IMR-90 (cell line): ENCODE results near the gene CDC73. TPM values are rescaled to one million over a fixed set of nuclear protein-coding genes. Genes with fewer than 3 reads are reported as not detected.

ENCODE experiments used
- ATAC-seq: fragments of 200-7000 bp; cut with Tn5 transposase; 2 replicates; pipeline ENCODE4 v1.9.1; 2020; ENCODE audit warnings: low read depth, mild to moderate bottlenecking, moderate library complexity
- BruUV-seq: library from RNA; stranded (reverse); fragments of 400-500 nt; replicated peaks from 2 replicates; lab custom pipeline; 2021; lab: Mats Ljungman, UMichigan
- CTCF ChIA-PET: fragments of 300-600 bp; formaldehyde crosslinking; extraction: SDS; loops from one replicate; lab custom pipeline; 2021; ENCODE audit warnings: antibody characterized with exemption; lab: Yijun Ruan, JAX
- POLR2A ChIA-PET: fragments of 300-600 bp; sonication (Branson Sonifier 250); formaldehyde crosslinking; loops from one replicate; lab custom pipeline; 2022; ENCODE audit warnings: antibody characterized with exemption; ENCODE audit not compliant: unreplicated experiment; lab: Charles Lee
- DNase-seq: peaks from one replicate; pipeline ENCODE4 v3.0.0; 2013
- H2AFZ ChIP-seq: replicated peaks from 2 replicates; pipeline ENCODE3; 2013; ENCODE audit warnings: low read length, mild to moderate bottlenecking; ENCODE audit not compliant: poor library complexity
- H2AK5ac ChIP-seq: 2 replicates; pipeline ENCODE4 v1.6.1; 2013; ENCODE audit warnings: low read depth, low read length, inconsistent platforms
- H2AK9ac ChIP-seq: replicated peaks from 2 replicates; pipeline ENCODE3; 2013; ENCODE audit warnings: mild to moderate bottlenecking, low read depth, low read length, moderate library complexity; ENCODE audit not compliant: poor library complexity
- H2BK120ac ChIP-seq: 2 replicates; pipeline ENCODE4 v1.6.1; 2013; ENCODE audit warnings: low read depth, low read length, inconsistent platforms
- H2BK15ac ChIP-seq: 3 replicates; pipeline ENCODE4 v1.6.1; 2013; ENCODE audit warnings: low read depth, low read length, inconsistent platforms
- H2BK20ac ChIP-seq: 2 replicates; pipeline ENCODE4 v1.6.1; 2013; ENCODE audit warnings: low read depth, mild to moderate bottlenecking, inconsistent platforms, low read length, moderate library complexity
- H2BK5ac ChIP-seq: 2 replicates; pipeline ENCODE4 v1.6.1; 2013; ENCODE audit warnings: mild to moderate bottlenecking, low read depth, low read length, inconsistent platforms; ENCODE audit not compliant: poor library complexity, severe bottlenecking
- H3K14ac ChIP-seq: replicated peaks from 2 replicates; pipeline ENCODE4 v1.6.1; 2013; ENCODE audit warnings: low read depth, low read length, inconsistent platforms
- H3K18ac ChIP-seq: 2 replicates; pipeline ENCODE4 v1.6.1; 2013; ENCODE audit warnings: low read depth, low read length, control low read depth
- H3K23ac ChIP-seq: 2 replicates; pipeline ENCODE4 v1.6.1; 2013; ENCODE audit warnings: low read depth, low read length, inconsistent platforms
- H3K27ac ChIP-seq: 2 replicates; pipeline ENCODE4 v1.5.1; 2013; ENCODE audit warnings: mild to moderate bottlenecking, control low read depth, low read length; ENCODE audit not compliant: insufficient read depth
- H3K27me3 ChIP-seq: 2 replicates; pipeline ENCODE4 v1.6.1; 2013; ENCODE audit warnings: low read length; ENCODE audit not compliant: control insufficient read depth, insufficient read depth
- H3K36me3 ChIP-seq: 2 replicates; pipeline ENCODE4 v1.6.1; 2013; ENCODE audit warnings: low read length, mixed read lengths; ENCODE audit not compliant: control insufficient read depth, insufficient read depth
- H3K4ac ChIP-seq: 2 replicates; pipeline ENCODE4 v1.6.1; 2013; ENCODE audit warnings: low read depth, low read length, inconsistent platforms
- H3K4me1 ChIP-seq: 2 replicates; pipeline ENCODE4 v1.6.1; 2013; ENCODE audit warnings: low read length, mixed read lengths; ENCODE audit not compliant: control insufficient read depth, insufficient read depth
- H3K4me2 ChIP-seq: 2 replicates; pipeline ENCODE4 v1.6.1; 2013; ENCODE audit warnings: low read depth, mild to moderate bottlenecking, control low read depth, low read length, moderate library complexity
- H3K4me3 ChIP-seq: 2 replicates; pipeline ENCODE4 v1.5.1; 2013; ENCODE audit warnings: low read depth, mild to moderate bottlenecking, control low read depth, low read length, moderate library complexity; ENCODE audit not compliant: insufficient read depth
- H3K56ac ChIP-seq: 2 replicates; pipeline ENCODE4 v1.6.1; 2013; ENCODE audit warnings: low read length, inconsistent platforms; ENCODE audit not compliant: insufficient read depth; ENCODE audit errors: extremely low read depth
- H3K79me1 ChIP-seq, 2 experiments: 2 replicates each; pipeline ENCODE4 v1.6.1; 2013; ENCODE audit warnings: low read length in 2 of 2, inconsistent platforms in 1 of 2, low read depth in 1 of 2
- H3K9ac ChIP-seq: 2 replicates; pipeline ENCODE4 v1.6.1; 2013; ENCODE audit warnings: low read depth, low read length, control low read depth
- H3K9me1 ChIP-seq: 2 replicates; pipeline ENCODE4 v1.6.1; 2013; ENCODE audit warnings: low read length, inconsistent platforms; ENCODE audit not compliant: insufficient read depth
- H3K9me3 ChIP-seq: 2 replicates; pipeline ENCODE4 v1.6.1; 2013; ENCODE audit warnings: low read length; ENCODE audit not compliant: control insufficient read depth, insufficient read depth
- H4K20me1 ChIP-seq: 2 replicates; pipeline ENCODE4 v1.6.1; 2013; ENCODE audit warnings: low read length, inconsistent platforms; ENCODE audit not compliant: insufficient read depth
- H4K5ac ChIP-seq: 2 replicates; pipeline ENCODE4 v1.6.1; 2013; ENCODE audit warnings: mild to moderate bottlenecking, low read depth, low read length, control low read depth
- H4K8ac ChIP-seq, 2 experiments: 2 replicates each; pipeline ENCODE4 v1.6.1; 2013; ENCODE audit warnings: low read depth in 2 of 2, low read length in 2 of 2, control low read depth in 1 of 2, inconsistent platforms in 1 of 2
- H4K91ac ChIP-seq: 2 replicates; pipeline ENCODE4 v1.6.1; 2013; ENCODE audit warnings: low read depth, low read length, inconsistent platforms; ENCODE audit not compliant: insufficient read depth
- RCOR1 ChIP-seq: IDR thresholded peaks from 2 replicates; pipeline ENCODE4 v1.6.1; 2012; ENCODE audit warnings: mild to moderate bottlenecking, low read length, improper control_type of control experiment; ENCODE audit not compliant: insufficient replicate concordance
- WGBS, 2 experiments: methylation state at CpG; one replicate each; pipeline versions ENCODE4 v1.1.5 to v1.1.7; 2013; ENCODE audit warnings: missing lambda C conversion rate in 2 of 2; ENCODE audit not compliant: insufficient read length in 1 of 2; ENCODE audit errors: extremely low coverage in 2 of 2; 5-methylcytosine and 5-hydroxymethylcytosine counted together
- dilution Hi-C: fragments of 300-500 bp; cut with HindIII; formaldehyde crosslinking; loops from one replicate; pipeline ENCODE4 v1.14.3; 2018; ENCODE audit warnings: low sequenced_read_pairs; ENCODE audit not compliant: unreplicated experiment
- in situ Hi-C: fragments of 300-500 bp; cut with MboI; formaldehyde crosslinking; loops from 3 replicates; pipeline ENCODE4 v1.14.3; 2019; ENCODE audit warnings: low sequenced_read_pairs, inconsistent platforms, mixed read lengths
- intact Hi-C: fragments of 100-400 bp; cut with micrococcal nuclease; formaldehyde crosslinking; loops from 2 replicates; pipeline ENCODE4 v1.10.0; 2022
- polyA plus RNA-seq, 3 experiments: library from polyadenylated mRNA; depleted of rRNA; stranded (reverse); fragments of >200 nt; gene quantifications; 2 replicates each; pipeline ENCODE4 v1.2.3, GENCODE V29; 2012; ENCODE audit warnings: low replicate concordance in 1 of 3
- total RNA-seq: library from RNA; depleted of rRNA; stranded (reverse); fragments of >200 nt; gene quantifications from 2 replicates; pipeline ENCODE4 v1.2.3, GENCODE V29; 2012

The CDC73 gene
- total and polyA plus RNA-seq, 2 of the 4 experiments (the other 2 are of a cell fraction), result 22.1 to 29.6 TPM

DNA sequence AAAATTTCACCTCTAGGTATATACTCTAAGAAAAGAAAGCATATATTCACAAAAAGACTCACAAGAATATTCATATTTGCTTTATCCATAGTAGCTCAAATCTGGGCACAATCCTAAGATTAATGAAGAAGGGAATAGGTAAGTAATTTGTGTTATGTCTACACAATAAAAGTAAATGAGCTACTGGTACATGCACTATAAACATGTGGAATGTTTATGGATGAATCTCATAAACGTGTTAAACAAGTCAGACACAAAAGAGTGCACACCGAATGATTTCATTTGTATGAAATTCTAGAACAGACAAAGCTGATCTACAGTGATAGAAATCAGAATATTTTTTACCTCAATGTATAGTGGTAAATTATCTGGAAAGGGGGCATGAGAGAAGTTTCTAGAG lies 179.9 kb downstream of the CDC73 start:
- Histone ChIP-seq H3K18ac (no peak overlapping the region), H4K8ac (no peak overlapping the region), H2AK9ac (no peak overlapping the region), H3K79me1 (no peaks in the 10 kb centered on the region), H3K9me1 (no peaks in the 10 kb centered on the region), H3K9me3 (no peaks in the 10 kb centered on the region), H2BK5ac (no peak overlapping the region), H2AFZ (no peak overlapping the region), H4K20me1 (no peaks in the 10 kb centered on the region), H3K56ac (no peak overlapping the region), H3K4me2 (no peak overlapping the region), H3K27me3 (no peaks in the 10 kb centered on the region), H3K27ac (no peak overlapping the region), H3K23ac (no peak overlapping the region), H2BK20ac (no peak overlapping the region), H3K4ac (no peak overlapping the region), H3K4me3 (no peak overlapping the region), H4K91ac (no peak overlapping the region), H2BK15ac (no peak overlapping the region), H3K14ac (no peak overlapping the region), H3K36me3 (no peaks in the 10 kb centered on the region), H3K4me1 (no peaks in the 10 kb centered on the region), H4K5ac (no peak overlapping the region), H2AK5ac (no peak overlapping the region), H2BK120ac (no peak overlapping the region), H3K9ac (no peak overlapping the region)
- dilution Hi-C loops, result no loop called here
- BruUV-seq, result no TSS peak
- WGBS, 2 experiments, result no CpG with 5 or more reads among the region's 2 CpGs
- no peak for TF ChIP-seq RCOR1
- intact Hi-C loops, result no loop called here
- ATAC-seq (no peak), DNase-seq (no peak)
- in situ Hi-C loops, result no loop called here
- ChIA-PET POLR2A (no interaction called here), CTCF (no interaction called here)
